GM06990 (cell line): ENCODE results near the gene TNFRSF12A.

ENCODE experiments used
- DNase-seq: peaks from one replicate; pipeline ENCODE4 v3.0.0-alpha.2; 2011; ENCODE audit not compliant: insufficient read length; ENCODE audit errors: extremely low read depth
- H3K27me3 ChIP-seq: replicated peaks from 2 replicates; pipeline ENCODE4 v1.6.0; 2011; ENCODE audit warnings: low read length; ENCODE audit not compliant: control insufficient read depth, insufficient read depth
- H3K36me3 ChIP-seq: 2 replicates; pipeline ENCODE4 v1.5.1; 2011; ENCODE audit warnings: low read length; ENCODE audit not compliant: control insufficient read depth, insufficient read depth
- H3K4me3 ChIP-seq: replicated peaks from 2 replicates; pipeline ENCODE4 v1.5.1; 2011; ENCODE audit warnings: low read depth, mild to moderate bottlenecking, control low read depth, low read length
- TF ChIP-seq, protein P1 (sequence below): IDR thresholded peaks from 2 replicates; pipeline ENCODE4 v1.5.1; 2011; ENCODE audit warnings: low read length, control low read depth, mild to moderate bottlenecking, inconsistent platforms; ENCODE audit not compliant: insufficient read depth, poor library complexity, severe bottlenecking

Gene TNFRSF12A

DNA sequence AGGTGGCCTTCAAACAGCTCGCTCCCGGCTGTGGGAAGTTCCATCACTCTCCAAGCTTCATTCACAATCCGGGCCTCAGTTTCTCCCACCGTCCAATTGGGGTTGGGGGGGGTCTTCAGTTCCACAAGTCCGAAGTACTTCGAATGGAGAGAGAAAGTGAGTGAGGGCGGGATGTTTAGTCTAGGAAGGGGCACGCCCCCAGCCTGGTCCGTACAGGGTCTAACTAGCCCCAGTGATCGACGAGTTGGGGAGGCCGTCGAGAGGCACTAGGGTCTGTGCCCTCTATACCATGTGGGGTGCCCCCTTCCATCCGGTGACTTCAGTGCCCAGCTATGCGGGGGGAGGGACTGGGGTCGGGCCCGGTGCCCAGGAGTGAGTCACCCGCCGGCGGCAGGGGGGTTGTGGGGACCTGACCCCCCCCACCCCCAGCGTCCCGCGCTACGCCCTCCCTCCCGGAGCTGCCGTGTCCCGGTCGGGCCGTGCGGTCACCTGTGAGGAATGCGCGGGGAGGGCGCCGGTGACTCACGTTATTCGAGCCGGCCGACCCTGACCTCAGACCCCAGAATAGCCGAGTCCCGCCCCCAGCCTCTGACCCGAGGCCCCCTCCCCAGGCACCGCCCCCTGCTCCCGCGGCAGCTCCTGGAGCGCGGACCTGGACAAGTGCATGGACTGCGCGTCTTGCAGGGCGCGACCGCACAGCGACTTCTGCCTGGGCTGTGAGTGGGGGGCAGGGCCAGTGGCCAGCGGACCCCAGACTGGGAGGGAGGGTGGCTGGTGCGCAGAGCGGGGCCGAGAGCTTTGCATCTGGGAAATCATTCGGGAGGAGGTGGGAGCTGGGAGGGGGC lies 658 bp downstream of the TNFRSF12A start:
- Histone ChIP-seq H3K27me3 (no peaks in the 10 kb centered on the region; the same call in 1 of the 2 replicates), H3K36me3 (no peaks in the 10 kb centered on the region; the same call in none of the 2 replicates), H3K4me3 (peak overlapping the region; percentile 56)
- TF ChIP-seq, protein P1, sequence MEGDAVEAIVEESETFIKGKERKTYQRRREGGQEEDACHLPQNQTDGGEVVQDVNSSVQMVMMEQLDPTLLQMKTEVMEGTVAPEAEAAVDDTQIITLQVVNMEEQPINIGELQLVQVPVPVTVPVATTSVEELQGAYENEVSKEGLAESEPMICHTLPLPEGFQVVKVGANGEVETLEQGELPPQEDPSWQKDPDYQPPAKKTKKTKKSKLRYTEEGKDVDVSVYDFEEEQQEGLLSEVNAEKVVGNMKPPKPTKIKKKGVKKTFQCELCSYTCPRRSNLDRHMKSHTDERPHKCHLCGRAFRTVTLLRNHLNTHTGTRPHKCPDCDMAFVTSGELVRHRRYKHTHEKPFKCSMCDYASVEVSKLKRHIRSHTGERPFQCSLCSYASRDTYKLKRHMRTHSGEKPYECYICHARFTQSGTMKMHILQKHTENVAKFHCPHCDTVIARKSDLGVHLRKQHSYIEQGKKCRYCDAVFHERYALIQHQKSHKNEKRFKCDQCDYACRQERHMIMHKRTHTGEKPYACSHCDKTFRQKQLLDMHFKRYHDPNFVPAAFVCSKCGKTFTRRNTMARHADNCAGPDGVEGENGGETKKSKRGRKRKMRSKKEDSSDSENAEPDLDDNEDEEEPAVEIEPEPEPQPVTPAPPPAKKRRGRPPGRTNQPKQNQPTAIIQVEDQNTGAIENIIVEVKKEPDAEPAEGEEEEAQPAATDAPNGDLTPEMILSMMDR = no peak
- DNase-seq = no peak

DNA sequence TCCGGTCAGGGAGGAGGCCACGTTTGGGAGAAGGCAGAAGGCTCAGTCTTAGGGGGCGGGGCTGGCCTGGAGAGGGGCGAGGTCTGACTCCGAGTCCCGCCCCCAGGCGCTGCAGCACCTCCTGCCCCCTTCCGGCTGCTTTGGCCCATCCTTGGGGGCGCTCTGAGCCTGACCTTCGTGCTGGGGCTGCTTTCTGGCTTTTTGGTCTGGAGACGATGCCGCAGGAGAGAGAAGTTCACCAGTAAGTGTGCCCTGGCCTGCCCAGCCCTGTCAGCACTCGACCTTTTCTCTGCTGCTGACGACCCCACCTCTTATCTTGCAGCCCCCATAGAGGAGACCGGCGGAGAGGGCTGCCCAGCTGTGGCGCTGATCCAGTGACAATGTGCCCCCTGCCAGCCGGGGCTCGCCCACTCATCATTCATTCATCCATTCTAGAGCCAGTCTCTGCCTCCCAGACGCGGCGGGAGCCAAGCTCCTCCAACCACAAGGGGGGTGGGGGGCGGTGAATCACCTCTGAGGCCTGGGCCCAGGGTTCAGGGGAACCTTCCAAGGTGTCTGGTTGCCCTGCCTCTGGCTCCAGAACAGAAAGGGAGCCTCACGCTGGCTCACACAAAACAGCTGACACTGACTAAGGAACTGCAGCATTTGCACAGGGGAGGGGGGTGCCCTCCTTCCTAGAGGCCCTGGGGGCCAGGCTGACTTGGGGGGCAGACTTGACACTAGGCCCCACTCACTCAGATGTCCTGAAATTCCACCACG lies 1.5 kb downstream of the TNFRSF12A start:
- Histone ChIP-seq H3K27me3 (no peaks in the 10 kb centered on the region; the same call in 1 of the 2 replicates), H3K36me3 (peaks cover 8% of the 10 kb centered on the region), H3K4me3 (peak overlapping the region; percentile 56)
- peak; percentile 79 for DNase-seq
- TF ChIP-seq, protein P1 = peak; percentile 50

DNA sequence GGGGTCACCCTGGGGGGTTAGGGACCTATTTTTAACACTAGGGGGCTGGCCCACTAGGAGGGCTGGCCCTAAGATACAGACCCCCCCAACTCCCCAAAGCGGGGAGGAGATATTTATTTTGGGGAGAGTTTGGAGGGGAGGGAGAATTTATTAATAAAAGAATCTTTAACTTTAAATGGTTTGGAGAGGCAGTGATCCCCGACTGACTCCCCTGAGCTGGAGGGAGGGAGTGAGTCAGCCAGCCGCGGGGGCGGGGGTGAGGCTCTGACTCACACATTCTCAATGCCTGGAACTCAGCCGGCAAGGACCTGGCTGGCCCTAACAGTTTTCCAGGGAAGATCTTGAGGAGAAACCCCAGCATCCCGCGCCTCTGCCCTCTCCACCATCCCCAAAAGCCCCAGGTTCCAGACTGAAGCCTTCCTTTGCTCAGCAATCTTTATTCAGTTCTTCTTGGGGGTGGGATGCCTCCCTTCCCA lies 2.1 kb downstream of the TNFRSF12A start:
- DNase-seq = no peak
- TF ChIP-seq, protein P1 = no peak
- H3K36me3 ChIP-seq = peaks cover 14% of the 10 kb centered on the region
- H3K4me3 ChIP-seq = no peak overlapping the region
- H3K27me3 ChIP-seq = no peaks in the 10 kb centered on the region

DNA sequence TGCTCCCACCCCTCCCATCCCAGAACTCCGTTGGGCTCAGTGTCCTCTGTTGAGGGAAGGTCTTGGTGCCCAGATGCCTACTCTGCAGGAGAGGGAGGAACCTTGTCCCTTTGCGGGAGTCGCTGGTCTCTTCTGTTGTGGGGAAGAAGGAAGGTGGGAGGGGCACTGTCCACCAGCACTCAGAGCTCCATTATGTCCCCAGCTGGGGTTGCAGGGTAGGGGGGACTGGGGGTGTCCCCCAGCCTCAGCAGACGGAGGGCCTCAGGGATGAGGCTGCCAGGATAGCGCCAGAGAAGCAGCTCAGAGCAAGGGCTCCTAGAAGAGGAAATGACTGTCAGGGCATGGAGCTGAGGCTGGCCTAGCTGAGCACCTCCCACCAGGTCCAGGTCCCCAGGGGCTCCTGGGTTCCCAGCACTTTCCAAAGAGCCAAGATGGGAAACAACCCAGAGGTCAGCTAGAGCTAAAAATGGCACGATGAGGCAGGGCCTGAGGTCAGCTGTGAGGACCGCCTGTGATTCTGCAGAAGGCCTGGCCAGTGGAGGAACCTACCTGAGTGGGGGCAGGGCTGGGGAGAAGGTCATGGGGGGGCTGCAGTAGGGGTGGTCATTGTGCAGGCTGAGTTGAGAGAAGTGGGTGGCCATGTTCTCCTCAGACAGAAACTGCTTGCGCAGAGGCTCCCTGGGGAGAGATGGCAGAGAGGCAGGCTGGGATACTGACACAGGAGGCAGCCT lies 2.7 kb downstream of the TNFRSF12A start:
- DNase-seq = no peak
- TF ChIP-seq, protein P1 = no peak
- Histone ChIP-seq H3K27me3 (no peaks in the 10 kb centered on the region), H3K36me3 (peaks cover 15% of the 10 kb centered on the region), H3K4me3 (peak overlapping the region; percentile 82)

DNA sequence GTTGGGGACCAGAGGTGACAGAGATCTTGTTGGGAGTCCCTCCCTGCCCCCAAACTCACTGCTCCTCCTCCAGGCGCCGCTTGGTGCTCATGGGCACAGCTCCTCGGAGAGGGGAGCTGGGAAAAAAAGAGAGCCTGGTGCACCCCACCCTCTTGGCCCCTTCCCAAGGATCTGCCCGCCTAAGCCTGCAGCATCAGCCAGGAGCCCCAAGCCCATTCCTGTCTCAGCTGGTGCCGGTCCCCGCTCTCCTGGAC lies 3.2 kb downstream of the TNFRSF12A start:
- Histone ChIP-seq H3K4me3 (peak overlapping the region; percentile 82), H3K36me3 (peaks cover 15% of the 10 kb centered on the region), H3K27me3 (no peaks in the 10 kb centered on the region)
- TF ChIP-seq, protein P1 = no peak
- no peak for DNase-seq
